Measurements from ENCODE around the gene COA8.
"Not testable (repeated sequence)": the region's sequence is repeated elsewhere in the genome, so short reads cannot be mapped to it uniquely, and the experiment has no call there.

COA8 gene, protein sequence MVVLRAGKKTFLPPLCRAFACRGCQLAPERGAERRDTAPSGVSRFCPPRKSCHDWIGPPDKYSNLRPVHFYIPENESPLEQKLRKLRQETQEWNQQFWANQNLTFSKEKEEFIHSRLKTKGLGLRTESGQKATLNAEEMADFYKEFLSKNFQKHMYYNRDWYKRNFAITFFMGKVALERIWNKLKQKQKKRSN

DNA sequence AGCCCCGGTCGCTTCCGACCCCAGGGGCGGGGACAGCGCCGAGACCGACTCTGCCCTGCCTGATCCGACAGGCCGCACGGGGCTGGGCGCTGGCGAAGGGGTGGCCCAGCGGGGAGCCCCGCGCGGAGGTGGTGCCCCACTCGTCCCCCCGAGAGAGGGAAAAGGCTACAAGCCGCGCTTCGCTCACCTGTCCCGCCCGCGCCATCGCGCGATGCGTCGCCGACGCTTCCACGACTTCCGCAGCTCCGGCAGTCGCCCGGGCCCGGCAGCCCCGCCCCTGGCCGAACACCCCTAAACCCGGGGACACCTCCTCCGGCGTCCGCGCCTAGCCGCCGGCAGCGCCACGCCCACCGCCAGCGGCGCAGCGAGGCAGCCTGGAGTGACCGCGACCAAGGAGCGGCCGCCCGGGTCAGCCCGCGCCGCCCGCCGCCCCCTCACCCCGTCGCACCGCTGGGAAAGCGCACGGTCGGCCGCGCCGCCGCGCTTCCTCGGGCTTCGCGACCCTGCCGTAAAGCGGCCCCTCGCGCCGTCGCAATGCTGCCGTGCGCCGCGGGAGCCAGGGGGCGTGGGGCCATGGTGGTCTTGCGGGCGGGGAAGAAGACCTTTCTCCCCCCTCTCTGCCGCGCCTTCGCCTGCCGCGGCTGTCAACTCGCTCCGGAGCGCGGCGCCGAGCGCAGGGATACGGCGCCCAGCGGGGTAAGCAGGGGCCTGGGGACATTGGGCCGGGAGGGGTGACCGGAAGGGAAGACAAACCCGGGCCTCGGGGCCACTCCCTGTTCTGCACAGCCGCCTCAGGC is at the start of gene COA8, which contains the start of gene BAG5:
Gene COA8 (plus strand): TSS at position 532 of the 797 bp plus-strand sequence. CDS start 42 bp downstream, at position 574.
Gene BAG5 (minus strand): TSS at position 229 of the 797 bp plus-strand sequence. CDS start 1,493 bp downstream, outside the sequence.
- peak; percentile 88 for DNase-seq

DNA sequence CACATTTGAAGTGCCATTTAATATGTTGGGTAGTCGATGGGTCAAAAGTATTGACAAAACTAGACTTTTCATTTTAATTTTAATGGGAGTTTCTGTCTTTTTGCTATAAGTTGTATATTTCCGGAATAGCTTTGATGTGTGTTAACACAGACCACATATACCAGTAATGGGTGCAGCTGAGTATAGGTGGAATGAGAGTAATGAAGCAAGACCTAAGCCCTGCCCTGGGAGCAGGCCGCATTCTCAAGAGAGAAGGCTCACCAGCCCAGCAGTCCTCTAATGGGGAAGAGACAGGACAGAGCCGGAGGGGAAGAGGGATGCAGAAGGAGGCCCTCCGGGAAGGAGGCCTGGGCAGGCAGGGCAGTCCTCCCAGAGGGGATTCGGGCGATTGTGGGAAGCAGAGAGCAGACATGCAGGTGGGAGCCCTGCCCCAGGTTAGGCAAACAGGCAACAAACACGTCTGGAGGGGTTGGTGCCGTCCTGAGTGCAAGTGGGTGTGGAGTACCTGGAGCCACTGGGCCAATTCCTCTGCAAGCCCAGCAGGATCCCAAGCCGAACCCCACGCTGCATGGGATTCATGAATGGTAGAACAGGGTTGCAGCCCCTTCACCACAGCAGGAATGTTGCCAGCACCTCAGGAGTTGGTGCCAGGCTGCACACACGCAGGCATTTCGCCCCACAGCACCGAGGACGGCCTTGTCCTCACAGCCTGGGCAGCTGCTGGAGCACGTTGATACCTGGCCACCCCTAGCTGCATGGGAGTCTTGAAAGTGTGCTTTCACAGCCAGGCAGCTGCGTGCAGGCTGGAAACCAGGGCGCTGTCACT is 48.0 kb upstream of the COA8 start:
- DNase-seq = no peak

DNA sequence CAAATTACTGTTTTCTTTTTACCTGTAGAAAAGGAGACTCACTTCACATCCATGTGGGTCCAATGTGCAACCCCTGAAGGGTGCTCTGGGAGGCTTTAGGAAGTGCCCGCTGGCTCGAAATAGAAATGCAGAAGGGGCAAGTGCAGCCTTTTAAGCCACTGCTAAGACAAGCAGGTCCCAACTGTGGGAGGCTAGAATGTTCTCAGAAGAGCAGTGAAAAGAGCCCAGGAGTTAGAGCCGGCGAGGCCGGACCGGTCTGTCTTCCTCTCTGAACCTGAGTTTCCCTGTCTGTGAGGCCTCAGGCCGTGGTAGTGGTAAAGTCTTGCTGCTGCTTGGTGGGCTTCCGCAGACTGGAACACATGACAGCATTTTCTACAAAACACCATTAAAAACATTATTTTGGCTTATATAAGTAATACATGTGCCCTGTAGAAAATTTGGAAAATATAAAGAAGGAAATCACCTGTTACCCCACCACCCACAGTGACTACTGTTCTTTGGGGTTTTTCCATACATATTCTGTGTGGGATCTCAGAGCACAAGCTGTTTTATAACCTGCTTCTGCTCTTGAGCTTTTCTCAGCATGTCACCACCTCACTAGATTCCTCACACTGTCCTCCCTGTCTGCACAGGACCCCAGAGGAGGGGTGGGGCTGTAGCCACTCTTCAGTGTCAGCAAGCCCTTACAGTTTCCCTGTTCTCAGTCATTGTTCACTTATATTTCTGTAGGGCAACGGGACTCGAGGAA is 46.2 kb upstream of the COA8 start:
- no peak for DNase-seq

DNA sequence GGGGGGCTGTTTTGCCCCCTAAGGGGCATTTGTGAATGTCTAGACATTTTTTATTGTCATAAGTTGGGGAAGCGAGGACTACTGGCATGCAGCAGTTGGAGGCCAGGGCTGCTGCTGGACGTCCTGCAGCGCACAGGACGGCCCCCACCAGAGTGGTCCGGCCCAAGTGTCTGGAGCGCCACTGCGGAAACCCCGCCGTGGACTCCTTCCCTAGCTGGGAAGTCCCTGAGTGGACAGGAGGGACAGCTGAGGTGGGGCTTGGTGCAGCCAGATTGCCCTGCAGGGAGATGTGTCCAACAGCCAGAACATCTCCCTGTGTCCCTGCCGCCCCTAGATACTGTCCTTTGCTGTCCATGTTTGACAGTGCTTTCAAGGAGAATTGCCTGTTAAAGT is 45.6 kb upstream of the COA8 start:
- no peak for DNase-seq

DNA sequence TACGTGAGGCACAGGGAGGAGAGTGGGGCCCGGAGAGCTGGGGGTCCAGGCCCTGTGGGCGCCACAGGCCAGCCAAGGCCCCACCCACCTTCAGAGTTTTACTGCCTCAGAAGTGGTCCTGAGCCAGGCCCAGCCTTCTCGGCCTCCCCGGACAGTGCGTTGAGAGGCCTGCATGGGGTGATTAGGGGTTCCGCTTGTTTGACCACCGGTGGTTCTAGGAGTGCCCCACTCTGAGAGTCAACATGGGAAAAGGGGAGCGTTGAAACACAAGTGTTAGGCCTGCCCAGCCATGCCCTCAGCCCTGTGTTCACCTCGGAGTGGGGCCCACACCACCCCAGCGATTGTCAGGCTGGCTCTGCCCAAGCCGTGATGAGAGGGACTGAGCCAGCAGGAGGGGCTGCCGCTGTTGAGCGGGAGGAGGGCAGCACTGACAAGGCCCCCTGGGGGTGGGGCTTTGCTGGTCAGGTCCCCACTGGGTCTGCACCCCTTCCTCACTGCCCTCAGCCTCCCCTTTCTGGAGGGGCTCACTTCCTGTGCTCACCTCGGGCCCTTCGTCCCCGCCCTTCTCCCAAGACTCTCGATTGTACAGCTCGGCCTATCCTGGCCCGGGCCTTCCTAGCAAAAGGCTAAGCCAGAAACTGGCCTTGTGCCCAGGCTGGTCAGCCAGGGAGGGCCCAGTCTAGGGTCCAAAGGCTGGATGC is 44.9 kb upstream of the COA8 start:
- DNase-seq = no peak

DNA sequence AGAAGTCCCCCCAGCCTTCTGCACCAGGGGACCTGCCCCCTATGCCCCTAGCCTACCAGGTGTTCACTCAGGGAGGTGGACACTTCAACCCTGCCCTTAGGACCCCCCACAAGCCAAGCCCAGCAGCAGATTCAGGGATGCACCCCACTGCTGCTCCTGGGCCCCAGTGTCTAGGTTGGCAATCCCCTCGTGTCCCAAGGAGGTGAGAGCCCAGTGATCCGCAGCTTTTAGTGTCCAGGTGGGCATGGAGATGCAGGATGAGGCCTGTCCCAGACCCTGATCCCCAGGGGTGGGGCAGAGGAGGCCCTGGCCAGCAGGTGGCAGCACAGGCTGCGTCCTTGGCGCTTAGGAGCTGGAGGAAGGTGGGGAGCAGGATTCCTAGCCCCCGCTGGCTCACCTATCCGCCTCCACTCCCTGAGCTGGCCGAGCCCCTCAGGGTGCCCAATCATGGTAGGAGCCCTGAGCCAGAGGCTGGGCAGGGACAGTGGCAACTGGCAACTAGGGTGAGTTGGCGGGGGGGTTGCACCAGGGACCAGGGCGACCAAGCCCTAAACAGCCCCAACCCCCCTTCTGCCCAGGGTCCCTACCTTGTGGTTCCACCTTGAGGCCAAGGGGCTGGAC is 44.2 kb upstream of the COA8 start:
- DNase-seq = peak; percentile 68

DNA sequence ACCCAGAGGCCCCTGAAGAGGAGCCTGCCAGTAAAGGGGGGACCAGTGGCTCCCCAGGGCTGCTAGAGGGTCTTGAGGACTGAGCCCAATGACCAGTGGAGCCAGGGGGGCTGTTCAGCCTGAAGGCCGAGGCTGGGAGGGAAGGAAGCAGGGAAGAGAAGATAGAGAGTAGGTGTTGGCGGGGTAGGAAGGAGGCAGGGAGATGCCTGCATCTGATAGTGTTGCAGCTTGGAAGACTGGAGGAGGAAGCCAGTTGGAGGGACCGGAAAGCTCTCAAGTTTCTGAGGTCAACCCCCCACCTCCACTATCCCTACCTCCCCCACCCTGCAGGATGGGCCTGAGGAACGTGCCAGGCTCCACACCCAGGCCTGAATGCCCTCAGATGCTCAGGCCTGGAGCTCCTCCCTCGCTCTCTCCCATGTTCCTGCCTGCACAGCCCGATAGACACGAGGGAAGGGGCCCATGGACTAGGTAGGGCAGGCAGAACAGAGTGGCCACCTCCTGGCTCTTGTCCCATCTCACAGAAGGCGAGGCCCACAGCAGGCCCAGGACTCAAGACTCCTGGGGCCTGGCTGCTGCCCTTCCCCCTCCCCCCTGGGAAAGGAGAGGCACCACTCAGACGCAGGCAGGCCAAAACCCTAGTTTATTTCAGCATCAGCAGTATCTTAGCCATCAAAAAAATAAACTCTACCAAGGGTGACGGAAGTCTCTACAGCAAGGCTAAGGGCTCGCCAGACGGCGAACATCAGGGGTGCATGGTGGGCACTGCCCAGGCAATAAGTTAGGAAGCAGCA is 43.5 kb upstream of the COA8 start:
- DNase-seq = no peak

DNA sequence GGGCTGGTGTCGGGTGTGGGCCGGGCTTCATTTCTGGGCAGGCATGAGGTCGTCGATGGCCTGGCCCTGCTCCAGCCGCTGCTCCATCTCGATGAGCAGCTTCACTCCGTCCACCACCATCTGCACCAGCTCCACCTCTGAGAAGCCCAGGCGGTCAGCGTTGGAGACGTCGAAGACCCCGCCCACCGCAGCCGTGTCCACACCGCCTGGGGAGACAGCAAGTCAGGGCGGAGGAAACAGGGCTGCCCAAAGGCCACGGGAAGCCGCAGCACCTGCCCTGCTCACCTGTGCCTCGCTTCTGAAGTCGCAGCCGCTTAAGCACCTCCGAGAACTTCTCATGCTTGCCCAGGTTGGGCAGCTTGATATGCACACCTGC is 42.9 kb upstream of the COA8 start:
- DNase-seq = no peak

DNA sequence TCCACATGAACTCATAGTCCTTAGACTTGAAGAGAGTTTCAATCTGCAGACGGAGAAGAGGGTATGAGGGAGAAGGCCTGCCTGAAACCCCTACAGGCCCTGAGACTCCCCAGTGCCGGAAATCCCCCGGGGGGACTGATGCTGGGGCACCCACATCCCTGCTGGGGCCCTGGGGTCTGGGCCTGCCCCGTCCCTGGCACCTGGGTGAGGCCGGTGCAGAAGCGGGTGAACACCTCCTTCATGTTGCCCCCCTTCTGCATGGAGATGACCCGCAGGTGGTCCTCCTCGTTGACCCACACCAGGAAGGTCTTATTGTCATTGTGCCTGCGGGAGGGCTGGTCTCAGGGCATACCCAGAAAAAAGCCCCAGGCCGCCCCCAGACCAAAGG is 42.5 kb upstream of the COA8 start:
- DNase-seq = no peak

DNA sequence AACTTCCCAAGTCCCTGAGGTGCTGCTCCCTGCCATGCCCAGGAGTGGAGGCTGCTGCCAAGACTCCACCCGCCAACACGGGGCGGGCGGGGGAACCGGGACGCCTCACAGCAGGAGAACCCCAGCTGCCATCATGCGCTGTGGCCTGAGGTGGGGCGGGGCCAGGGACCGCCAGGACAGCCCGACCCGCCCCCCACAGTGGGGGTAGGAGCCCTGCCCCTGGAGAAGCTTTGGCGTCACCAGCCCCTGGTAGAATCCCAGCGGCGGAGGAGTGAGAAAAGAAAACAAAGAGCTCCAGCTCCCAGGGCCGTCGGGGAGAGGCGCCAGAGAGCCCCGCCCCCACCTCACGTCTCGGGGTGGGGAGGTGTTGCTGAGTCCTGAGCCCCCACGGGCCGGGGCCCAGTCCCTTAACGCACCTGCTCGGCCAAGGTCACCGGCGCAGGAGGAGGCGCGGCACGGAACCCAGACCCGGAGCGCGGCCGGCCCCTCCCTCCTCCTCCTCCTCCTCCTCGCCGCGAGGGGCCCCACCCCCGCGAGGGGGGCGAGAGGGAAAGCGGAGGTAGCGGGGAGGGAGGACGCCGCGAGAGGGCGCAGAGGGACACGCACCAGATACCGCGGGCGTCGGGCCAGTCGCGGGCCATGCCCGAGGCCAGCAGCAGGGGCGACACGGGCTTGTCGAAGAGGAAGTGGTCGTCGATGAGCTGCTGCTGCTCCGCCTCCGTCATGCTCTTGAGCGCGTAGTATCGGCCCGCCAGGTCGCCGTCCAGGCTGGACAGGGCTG is 41.9 kb upstream of the COA8 start:
- DNase-seq = peak; percentile 68

DNA sequence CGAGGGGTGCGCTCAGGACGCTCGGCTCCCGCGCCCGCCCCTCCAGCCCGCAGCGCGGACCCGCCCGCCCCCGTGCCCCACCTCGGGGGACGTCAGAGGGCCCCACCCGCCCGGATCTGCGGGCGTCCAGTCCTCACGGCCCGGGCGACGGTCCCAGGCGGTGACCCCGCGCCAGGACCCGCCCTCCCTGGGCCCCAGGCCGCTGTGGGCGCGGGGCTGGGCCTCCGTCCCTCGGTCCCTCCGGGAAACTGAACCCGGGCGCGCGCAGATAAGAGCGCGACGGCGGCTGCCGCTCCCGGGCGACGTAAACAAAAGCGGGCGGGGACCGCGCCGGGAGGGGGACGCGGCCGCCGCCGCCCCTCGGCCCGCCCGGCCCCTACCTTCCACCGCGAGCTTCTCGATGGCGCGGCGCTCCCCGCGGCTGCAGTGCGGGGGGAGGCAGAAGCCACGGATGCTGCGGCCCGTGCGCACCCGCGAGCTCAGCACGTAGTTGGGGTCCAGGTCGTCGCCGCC is 41.3 kb upstream of the COA8 start:
- no peak for DNase-seq

DNA sequence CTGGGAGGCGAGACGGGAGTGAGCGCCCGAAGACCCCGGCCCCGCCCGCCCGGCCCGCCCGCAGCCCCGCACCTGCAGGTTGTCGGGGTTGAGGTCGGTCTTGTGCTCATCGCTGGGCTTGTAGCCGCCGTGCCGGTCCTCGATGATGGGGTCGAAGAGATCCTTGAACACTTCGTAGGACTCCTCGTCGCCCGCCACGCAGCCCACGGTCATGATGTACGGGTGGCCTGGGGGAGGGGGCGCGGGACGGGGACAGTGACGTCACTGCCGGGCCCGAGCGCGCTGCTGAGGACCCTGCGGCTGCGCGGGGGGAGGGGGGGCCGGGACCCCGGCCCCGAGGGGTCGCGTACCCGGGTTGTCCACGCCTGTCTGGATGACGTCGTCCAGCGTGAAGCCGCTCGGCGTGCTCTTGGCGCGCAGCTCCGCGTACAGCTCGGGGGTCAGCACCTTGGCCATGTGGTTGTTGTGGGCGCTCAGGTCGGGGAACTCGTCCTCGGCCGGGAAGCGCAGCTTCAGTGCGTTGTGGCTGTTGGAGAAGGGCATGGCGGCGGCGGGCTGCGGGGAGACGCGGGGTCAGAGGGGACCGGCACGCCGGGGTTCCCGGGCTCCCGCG is 40.7 kb upstream of the COA8 start:
- DNase-seq = no peak

DNA sequence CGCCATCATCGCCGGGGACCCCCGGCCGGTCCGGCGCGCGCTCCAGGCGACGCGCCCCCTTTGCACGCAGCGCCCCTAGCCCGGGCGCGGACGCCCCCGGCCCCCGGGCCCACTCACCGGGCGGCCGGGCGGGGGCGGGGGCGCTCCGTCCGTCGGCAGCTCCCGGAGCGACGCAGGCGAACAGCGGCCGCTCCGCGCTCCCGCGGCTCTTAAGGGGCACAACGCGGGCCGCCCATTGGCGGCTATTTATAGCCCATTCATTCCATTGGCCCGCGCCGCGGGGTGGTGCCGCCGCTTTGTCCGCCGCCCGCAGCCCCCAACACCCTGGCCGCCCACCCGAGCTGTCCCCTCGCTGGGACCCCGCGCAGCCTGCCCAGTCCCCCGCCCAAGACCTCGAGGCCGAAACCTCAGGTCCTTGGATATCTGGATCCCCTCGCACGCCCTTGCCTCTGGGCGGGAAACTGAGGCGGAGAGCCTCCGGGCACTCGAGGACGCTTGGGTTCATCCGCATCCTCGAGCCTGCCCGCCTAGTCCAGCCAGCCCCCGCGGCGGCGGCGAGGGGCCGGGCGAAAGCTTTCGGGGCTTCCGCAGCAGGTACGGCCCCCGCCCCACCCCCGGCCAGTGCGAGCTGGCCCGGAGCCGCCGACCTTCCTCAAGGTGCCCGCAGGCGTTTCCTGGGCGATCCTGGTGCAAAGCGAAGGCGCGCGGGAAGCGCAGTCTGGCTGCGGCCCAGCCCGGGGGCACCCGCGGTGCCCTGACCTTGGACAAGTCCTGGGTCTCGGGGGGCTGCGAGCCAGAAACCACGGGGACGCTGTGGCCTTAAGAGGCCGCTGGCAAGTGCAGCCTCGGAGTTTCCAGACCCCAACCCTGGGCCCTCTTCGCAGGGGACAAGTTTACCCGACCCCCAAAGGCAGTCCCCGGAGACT is 39.8 kb upstream of the COA8 start, which contains the start of gene CKB:
Gene CKB (minus strand): TSS at position 182 of the 926 bp plus-strand sequence. CDS start 337 bp downstream, outside the sequence.
- DNase-seq = no peak

DNA sequence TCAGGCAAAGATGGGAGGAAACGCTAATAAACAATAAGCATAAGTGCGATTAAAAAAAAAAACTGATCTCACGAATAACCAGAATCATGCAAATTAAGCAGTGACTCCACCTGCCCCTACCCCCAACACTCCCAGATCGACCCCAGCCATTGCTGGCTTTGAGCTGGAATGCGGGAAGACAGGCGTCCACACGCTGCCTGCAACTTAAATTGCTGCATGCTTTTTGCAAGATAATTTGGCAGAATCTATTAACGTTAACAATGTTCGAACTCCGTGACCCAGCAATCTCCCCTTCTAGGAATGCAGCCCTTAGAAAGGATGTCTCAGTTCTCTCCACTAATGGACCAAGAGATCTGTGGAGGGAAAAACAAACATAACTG is 39.2 kb upstream of the COA8 start:
- DNase-seq = no peak

DNA sequence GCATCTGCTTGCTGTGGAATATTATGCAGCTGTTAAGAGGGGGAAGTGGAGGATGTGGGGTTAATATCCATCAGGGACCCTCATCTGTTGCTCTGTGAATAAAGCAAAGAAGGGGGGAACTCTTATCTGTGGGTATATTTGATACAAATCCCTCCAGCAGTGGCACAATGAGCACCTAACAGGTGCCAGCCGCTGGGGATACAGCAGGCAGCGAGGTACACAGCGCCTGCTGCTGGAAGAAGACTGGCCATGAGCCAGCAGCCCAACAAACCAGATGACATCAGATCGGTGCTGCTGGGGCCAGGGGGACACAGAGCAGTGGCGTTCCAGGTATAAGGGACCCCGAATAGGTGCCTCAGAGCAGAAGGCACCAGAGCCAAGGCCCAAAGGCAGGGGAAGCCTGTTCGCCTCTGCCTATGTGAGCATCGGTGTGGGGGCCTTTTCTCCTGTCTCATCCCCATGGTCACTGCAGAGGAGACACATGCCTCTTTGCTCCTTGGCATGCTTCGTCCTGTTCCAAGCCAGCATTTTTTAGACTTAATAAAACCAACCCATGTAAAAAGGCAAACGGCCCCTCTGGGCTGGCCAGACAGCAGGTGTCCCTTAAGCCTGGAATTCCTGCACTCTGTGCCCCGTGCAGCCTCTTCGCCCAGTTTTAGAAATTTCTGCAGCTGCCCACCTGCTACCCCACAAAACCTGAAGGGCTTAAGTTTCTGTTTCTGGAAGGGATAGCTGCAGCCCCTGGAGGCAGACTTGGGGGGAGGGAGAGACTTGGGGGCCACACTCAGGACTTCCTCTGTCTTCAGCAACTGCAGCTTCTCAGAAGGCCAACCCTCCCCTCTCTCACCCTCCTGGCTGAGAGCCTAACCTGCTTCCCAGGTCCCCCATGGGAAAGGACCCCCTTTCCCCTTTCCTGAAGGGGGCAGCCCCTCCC is 38.5 kb upstream of the COA8 start:
- DNase-seq = no peak

DNA sequence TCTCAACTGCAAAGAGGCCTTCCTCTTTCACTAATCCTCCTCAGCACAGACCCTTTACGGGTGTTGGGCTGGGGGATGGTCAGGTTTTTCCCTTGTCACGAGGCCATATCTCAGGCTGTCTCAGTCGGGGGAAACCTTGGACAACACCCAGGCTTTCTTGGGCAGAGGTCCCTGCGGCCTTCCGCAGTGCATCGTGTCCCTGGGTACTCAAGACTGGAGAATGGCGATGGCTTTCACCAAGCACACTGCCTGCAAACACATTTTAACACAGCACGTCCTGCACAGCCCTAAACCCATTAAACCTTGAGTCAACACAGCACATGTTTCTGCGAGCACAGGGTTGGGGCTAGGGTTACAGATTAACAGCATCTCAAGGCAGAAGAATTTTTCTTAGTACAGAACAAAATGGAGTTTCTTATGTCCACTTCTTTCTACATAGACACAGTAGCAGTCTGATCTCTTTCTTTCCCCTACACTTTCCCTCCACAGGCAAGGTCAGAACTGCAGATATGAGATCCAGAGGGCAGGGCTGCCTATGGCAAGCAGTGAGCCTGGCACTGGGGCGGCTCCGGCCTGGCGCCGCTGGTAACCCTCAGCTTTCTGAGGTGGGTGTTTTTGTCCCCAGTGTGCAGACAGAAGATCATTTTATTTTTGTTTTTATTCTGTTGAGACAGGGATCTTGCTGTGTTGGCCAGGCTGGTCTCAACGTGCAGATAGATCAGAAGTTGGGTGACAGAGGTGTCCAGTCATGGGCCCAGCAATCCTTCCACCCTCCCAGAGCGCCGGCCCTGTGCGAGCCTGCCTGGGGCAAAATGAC is 37.1 kb upstream of the COA8 start:
- not testable (repeated sequence) for DNase-seq

All from stimulated activated CD4-positive, alpha-beta T cell treated with anti-CD3 and anti-CD28 coated beads, Interleukin-4, amount 100 ng/mL, for 1 hour (primary cell).